Activated T-helper 1 cell treated with anti-CD3 and anti-CD28 coated beads, Interleukin-12 subunit alpha, Interleukin-12 subunit beta, Interleukin-2, Interleukin-4 antibody, amounts not matched to agents 30 ng/mL and 10 ng/mL and 1 ng/mL, durations not matched to agents 14 hours and 24 hours and 36 hours (primary cell): Measurements from ENCODE around the gene SMIM31. TPM values are rescaled to one million over a fixed set of nuclear protein-coding genes. Genes with fewer than 3 reads are reported as not detected.

ENCODE experiments used
- DNase-seq: peaks from one replicate; pipeline ENCODE4 v3.0.0; 2021; ENCODE audit warnings: low spot score
- H3K27ac Mint-ChIP-seq: one replicate; pipeline ENCODE4 v1.8.0; 2021; ENCODE audit warnings: mild to moderate bottlenecking, mixed read lengths
- H3K27me3 Mint-ChIP-seq: one replicate; pipeline ENCODE4 v1.8.0; 2022; ENCODE audit warnings: mild to moderate bottlenecking, moderate library complexity, mixed read lengths; ENCODE audit not compliant: insufficient read depth
- H3K36me3 Mint-ChIP-seq: one replicate; pipeline ENCODE4 v1.8.0; 2021; ENCODE audit warnings: low read depth, mixed read lengths
- H3K4me1 Mint-ChIP-seq: one replicate; pipeline ENCODE4 v1.8.0; 2021; ENCODE audit warnings: low read depth, mixed read lengths
- H3K4me3 Mint-ChIP-seq: one replicate; pipeline ENCODE4 v1.8.0; 2021; ENCODE audit warnings: mild to moderate bottlenecking, moderate library complexity, mixed read lengths
- H3K9me3 Mint-ChIP-seq: one replicate; pipeline ENCODE4 v1.8.0; 2021; ENCODE audit warnings: mixed read lengths
- intact Hi-C: fragments of 100-400 bp; cut with micrococcal nuclease; formaldehyde crosslinking; loops from one replicate; pipeline ENCODE4 v1.15.1; 2024
- total RNA-seq: library from RNA; stranded (reverse); gene quantifications from 2 replicates; pipeline ENCODE4 v1.2.3, GENCODE V29; 2022

SMIM31 gene
- total RNA-seq, 1 donor from 2014 or later = not detected

DNA sequence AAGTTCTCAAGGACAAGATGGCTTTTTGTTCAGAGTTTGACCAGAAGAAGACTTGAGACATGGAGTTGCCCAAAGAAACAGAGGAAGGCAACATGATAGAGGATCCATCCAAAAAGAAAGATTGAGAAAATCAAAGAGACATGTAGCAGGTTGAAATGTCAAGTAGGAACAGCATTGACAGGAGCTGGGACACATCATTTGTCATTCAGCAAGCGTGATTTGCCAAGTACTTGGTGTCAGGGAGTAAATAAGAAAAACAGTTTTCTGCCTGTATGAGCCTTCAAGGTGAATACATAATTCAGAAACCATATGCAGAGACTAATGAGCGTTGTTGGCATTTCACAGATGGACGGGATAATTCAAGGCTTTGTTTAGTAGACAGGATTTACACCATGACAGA lies 11.2 kb downstream of the SMIM31 start:
- no peak overlapping the region for H3K4me3 Mint-ChIP-seq
- DNase-seq = no peak
- no peaks in the 10 kb centered on the region for H3K4me1 Mint-ChIP-seq
- peaks cover 15% of the 10 kb centered on the region for H3K27me3 Mint-ChIP-seq
- no peaks in the 10 kb centered on the region for H3K9me3 Mint-ChIP-seq
- intact Hi-C loops = no loop called here
- no peaks in the 10 kb centered on the region for H3K36me3 Mint-ChIP-seq
- no peak overlapping the region for H3K27ac Mint-ChIP-seq

- Mint-ChIP-seq H3K4me1 (no peaks in the 10 kb centered on the region), H3K27me3 (peaks cover 17% of the 10 kb centered on the region), H3K9me3 (no peaks in the 10 kb centered on the region), H3K27ac (no peak overlapping the region), H3K36me3 (no peaks in the 10 kb centered on the region), H3K4me3 (no peak overlapping the region)
- no peak for DNase-seq
- intact Hi-C loops = no loop called here
These were observed 11.9 kb downstream of the SMIM31 start for GRCh38 chr4:164765833-164766232.

- H3K27ac Mint-ChIP-seq = no peak overlapping the region
- DNase-seq = no peak
- H3K27me3 Mint-ChIP-seq = peaks cover 17% of the 10 kb centered on the region
- H3K9me3 Mint-ChIP-seq = no peaks in the 10 kb centered on the region
- intact Hi-C loops = no loop called here
- H3K36me3 Mint-ChIP-seq = no peaks in the 10 kb centered on the region
- no peak overlapping the region for H3K4me3 Mint-ChIP-seq
- H3K4me1 Mint-ChIP-seq = no peaks in the 10 kb centered on the region
These were observed 14.6 kb downstream of the SMIM31 start for GRCh38 chr4:164768516-164768915.

GRCh38 chr4:164770010-164770724 lies 16.2 kb downstream of the SMIM31 start:
- Mint-ChIP-seq H3K27me3 (peaks cover 13% of the 10 kb centered on the region), H3K4me3 (no peak overlapping the region), H3K9me3 (no peaks in the 10 kb centered on the region), H3K27ac (no peak overlapping the region), H3K4me1 (no peaks in the 10 kb centered on the region), H3K36me3 (no peaks in the 10 kb centered on the region)
- DNase-seq = no peak
- intact Hi-C loops = no loop called here

- Mint-ChIP-seq H3K27me3 (peaks cover 10% of the 10 kb centered on the region), H3K9me3 (no peaks in the 10 kb centered on the region), H3K27ac (no peak overlapping the region), H3K36me3 (no peaks in the 10 kb centered on the region), H3K4me1 (no peaks in the 10 kb centered on the region), H3K4me3 (no peak overlapping the region)
- intact Hi-C loops = no loop called here
- DNase-seq = no peak
These were observed 17.2 kb downstream of the SMIM31 start for GRCh38 chr4:164771088-164771487.

- intact Hi-C loops = no loop called here
- Mint-ChIP-seq H3K27ac (no peak overlapping the region), H3K9me3 (no peaks in the 10 kb centered on the region), H3K4me1 (no peaks in the 10 kb centered on the region), H3K36me3 (no peaks in the 10 kb centered on the region), H3K4me3 (no peak overlapping the region), H3K27me3 (peaks cover 5% of the 10 kb centered on the region)
- DNase-seq = no peak
These were observed 18.1 kb downstream of the SMIM31 start for GRCh38 chr4:164772076-164772475.

DNA sequence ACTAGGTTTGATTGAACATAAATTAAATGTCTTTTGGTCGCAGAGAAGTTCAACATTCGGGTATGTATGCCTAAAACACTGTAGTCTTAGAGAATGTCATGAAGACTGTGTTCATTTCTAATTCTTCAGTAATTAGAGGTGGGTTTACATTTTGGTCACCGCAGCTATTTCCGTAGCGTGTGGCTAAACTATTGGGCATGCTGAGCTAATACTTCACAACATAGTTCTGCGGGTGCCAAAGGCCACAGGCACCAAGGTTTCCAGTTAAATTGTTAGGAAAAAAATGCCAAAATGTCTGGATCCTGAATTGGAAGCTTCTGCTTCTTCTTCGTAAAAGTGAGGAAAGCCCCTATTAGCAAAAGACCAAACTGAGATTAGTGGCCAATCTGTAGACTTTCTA lies 25.1 kb downstream of the SMIM31 start:
- intact Hi-C loops = loop anchor here (1.0 to 2.0 kb wide), 3 partner anchors 218 to 685 kb away; no protein-coding TSS in a partner anchor
- H3K27ac Mint-ChIP-seq = no peak overlapping the region
- H3K4me3 Mint-ChIP-seq = no peak overlapping the region
- H3K4me1 Mint-ChIP-seq = no peaks in the 10 kb centered on the region
- no peak for DNase-seq
- H3K9me3 Mint-ChIP-seq = no peaks in the 10 kb centered on the region
- peaks cover 3% of the 10 kb centered on the region for H3K27me3 Mint-ChIP-seq
- H3K36me3 Mint-ChIP-seq = no peaks in the 10 kb centered on the region

GRCh38 chr4:164779811-164780216 lies 25.9 kb downstream of the SMIM31 start:
- H3K9me3 Mint-ChIP-seq = no peaks in the 10 kb centered on the region
- H3K4me1 Mint-ChIP-seq = no peaks in the 10 kb centered on the region
- peaks cover 3% of the 10 kb centered on the region for H3K27me3 Mint-ChIP-seq
- H3K4me3 Mint-ChIP-seq = no peak overlapping the region
- H3K36me3 Mint-ChIP-seq = no peaks in the 10 kb centered on the region
- DNase-seq = no peak
- intact Hi-C loops = loop anchor here (1.0 to 2.0 kb wide), 3 partner anchors 217 to 684 kb away; no protein-coding TSS in a partner anchor
- no peak overlapping the region for H3K27ac Mint-ChIP-seq

GRCh38 chr4:164780839-164781238 lies 26.9 kb downstream of the SMIM31 start:
- Mint-ChIP-seq H3K27ac (no peak overlapping the region), H3K9me3 (no peaks in the 10 kb centered on the region), H3K4me1 (no peaks in the 10 kb centered on the region), H3K27me3 (peaks cover 3% of the 10 kb centered on the region), H3K36me3 (no peaks in the 10 kb centered on the region), H3K4me3 (no peak overlapping the region)
- no peak for DNase-seq
- intact Hi-C loops = no loop called here

DNA sequence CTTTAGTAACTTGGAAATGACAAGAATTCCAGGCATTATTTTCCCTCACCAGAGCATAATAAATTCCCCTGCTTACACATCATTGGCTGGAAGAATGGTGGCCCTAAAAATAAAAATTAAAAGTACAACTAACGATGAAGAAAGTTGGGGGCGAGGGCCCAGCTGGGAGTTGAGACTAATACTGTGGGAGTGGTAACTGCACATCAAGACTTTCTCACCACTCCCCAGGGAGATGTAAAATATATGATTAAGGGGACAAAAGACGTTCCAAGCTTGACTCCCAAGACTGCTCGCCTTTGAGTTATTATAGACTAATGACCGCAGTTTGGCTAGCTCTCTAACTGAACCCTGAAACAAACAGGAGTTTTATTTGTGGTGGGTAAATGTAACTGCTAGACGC lies 30.0 kb downstream of the SMIM31 start:
- intact Hi-C loops = no loop called here
- no peaks in the 10 kb centered on the region for H3K9me3 Mint-ChIP-seq
- H3K4me1 Mint-ChIP-seq = no peaks in the 10 kb centered on the region
- no peaks in the 10 kb centered on the region for H3K27me3 Mint-ChIP-seq
- no peak overlapping the region for H3K27ac Mint-ChIP-seq
- no peaks in the 10 kb centered on the region for H3K36me3 Mint-ChIP-seq
- no peak for DNase-seq
- no peak overlapping the region for H3K4me3 Mint-ChIP-seq

DNA sequence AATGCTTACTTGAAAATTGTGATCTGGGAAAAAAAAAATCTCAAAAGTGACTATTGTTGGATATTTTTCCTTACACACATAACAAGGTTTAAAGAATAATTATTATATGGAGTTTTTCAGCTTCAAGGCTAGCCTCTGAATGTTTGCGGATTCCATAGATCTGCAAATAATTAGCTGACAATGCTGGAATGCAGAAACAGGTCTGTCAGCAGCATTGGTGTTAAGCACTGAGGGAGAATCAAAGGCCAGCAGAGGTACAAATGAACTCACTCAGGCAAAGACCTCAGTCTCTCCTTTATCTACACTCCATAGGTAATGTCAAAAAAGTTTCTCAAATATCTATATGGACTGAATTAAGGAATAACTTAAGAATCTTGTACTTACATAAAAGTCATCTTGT lies 35.1 kb downstream of the SMIM31 start:
- H3K9me3 Mint-ChIP-seq = no peaks in the 10 kb centered on the region
- H3K27ac Mint-ChIP-seq = no peak overlapping the region
- intact Hi-C loops = no loop called here
- no peak for DNase-seq
- no peaks in the 10 kb centered on the region for H3K4me1 Mint-ChIP-seq
- H3K4me3 Mint-ChIP-seq = no peak overlapping the region
- H3K27me3 Mint-ChIP-seq = no peaks in the 10 kb centered on the region
- no peaks in the 10 kb centered on the region for H3K36me3 Mint-ChIP-seq

GRCh38 chr4:164790249-164790648 lies 36.3 kb downstream of the SMIM31 start:
- no peak for DNase-seq
- Mint-ChIP-seq H3K4me1 (no peaks in the 10 kb centered on the region), H3K36me3 (no peaks in the 10 kb centered on the region), H3K27me3 (no peaks in the 10 kb centered on the region), H3K27ac (no peak overlapping the region), H3K4me3 (no peak overlapping the region), H3K9me3 (no peaks in the 10 kb centered on the region)
- intact Hi-C loops = no loop called here

- DNase-seq = no peak
- Mint-ChIP-seq H3K36me3 (no peaks in the 10 kb centered on the region), H3K9me3 (no peaks in the 10 kb centered on the region), H3K4me3 (no peak overlapping the region), H3K4me1 (no peaks in the 10 kb centered on the region), H3K27ac (no peak overlapping the region), H3K27me3 (no peaks in the 10 kb centered on the region)
- intact Hi-C loops = no loop called here
These were observed 45.5 kb downstream of the SMIM31 start for GRCh38 chr4:164799410-164799809.

DNA sequence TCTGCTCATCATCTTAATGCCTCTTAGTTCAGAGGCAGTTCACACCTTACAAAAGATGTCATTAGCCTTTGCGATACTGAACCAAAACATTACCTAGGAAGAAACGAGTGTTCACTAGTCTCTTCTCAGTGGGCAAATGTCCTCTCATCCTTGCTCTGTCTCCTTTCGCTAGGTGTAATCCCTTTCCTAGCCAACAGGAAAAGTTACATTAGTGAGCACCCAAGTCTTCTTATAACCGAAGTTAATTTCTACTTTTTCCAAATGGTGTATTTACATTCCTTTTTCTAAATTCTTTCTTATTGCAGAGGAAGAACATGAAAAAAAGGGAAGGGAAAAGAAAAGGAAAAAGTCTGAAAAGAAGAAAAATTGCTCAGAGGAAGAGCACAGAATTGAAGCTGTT lies 46.9 kb downstream of the SMIM31 start:
- Mint-ChIP-seq H3K27ac (no peak overlapping the region), H3K27me3 (no peaks in the 10 kb centered on the region), H3K4me3 (no peak overlapping the region), H3K9me3 (no peaks in the 10 kb centered on the region), H3K4me1 (no peaks in the 10 kb centered on the region), H3K36me3 (no peaks in the 10 kb centered on the region)
- intact Hi-C loops = no loop called here
- DNase-seq = no peak
